ENCODE data around the gene OR1F1. TPM values are rescaled to one million over a fixed set of nuclear protein-coding genes. Genes with fewer than 3 reads are reported as not detected.
A peak's percentile ranks its signal among the peaks of the same experiment; 100 is the strongest.
"Not testable (repeated sequence)": the region's sequence is repeated elsewhere in the genome, so short reads cannot be mapped to it uniquely, and the experiment has no call there.

The OR1F1 gene
- total RNA-seq = not detected
- long read RNA-seq, donor 1 = 0 reads
- long read RNA-seq, donor 2 = 0 reads

- intact Hi-C loops (cut with DNase I) = no loop called here
- DNase-seq (ENCODE audit: low spot score) = no peak
Observed at GRCh38 chr16:3187798-3188674, at the start of gene OR1F1. Gene OR1F1, plus strand, starts transcription at chr16:3188204.

DNA sequence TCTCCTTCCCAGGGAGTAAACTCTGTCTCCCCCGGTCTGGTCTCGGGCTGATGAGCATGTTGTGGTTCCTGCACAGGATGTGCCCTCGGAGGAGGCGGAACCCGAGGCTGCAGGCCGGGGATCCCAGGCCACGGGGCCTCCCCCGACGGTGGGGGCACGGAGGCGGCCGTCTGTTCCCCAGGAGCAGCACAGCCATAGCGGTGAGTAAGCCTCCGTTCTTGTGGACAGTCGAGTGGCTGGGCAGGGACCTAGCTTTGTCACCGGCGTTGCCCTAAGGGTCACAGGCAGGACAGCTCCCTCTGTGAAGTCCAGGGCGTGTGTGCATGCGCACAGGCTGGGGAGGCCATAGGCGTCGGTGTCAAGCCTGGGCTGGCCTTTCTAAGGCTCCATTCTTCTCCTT lies 49.7 kb upstream of the OR1F1 start:
- intact Hi-C loops (cut with DNase I) = no loop called here
- DNase-seq (ENCODE audit: low spot score) = no peak

DNA sequence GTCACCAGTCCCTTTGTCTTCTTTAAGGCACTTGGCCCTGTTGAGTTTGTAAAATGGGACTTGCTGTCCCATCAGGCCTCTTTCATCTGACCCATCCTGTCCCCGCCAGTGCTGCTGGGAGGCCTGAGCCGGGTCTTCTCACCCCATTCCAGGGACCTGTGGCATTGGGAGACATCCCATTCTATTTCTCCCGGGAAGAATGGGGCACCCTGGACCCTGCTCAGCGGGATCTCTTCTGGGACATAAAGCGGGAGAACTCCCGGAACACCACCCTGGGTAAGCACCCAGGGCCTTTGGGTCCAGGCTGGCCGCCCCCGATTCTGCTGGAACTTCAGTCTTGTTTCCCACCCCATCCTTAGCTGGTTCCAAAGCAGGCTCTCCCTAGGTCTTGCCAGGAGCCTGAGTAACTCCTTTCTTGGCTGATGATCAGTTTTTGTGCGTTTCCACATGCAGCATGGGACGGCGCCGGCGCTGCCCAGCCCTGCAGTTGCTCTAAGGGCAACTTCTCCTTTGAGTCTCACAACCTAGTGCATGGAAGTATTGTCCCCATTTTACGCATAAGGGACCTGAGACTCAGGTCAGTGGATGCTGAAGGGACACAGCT lies 49.1 kb upstream of the OR1F1 start:
- intact Hi-C loops (cut with DNase I) = no loop called here
- peak; percentile 74 for DNase-seq (ENCODE audit: low spot score)

DNA sequence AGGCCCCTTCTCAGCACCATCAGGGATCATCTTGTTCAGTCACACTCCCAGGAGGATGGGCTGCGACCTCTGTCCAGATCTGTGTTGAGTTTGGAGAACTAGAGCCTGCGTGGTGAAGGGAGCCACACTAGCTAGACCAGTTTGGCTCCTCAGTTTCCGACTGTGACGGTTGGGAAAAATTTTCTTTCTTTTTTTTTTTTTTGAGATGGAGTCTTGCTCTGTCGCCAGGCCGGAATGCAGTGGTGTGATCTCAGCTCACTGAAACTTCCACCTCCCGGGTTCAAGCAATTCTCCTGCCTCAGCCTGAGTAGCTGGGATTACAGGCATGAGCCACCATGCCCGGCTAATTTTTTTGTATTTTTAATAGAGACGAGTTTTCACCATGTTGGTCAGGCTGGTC lies 48.4 kb upstream of the OR1F1 start:
- DNase-seq (ENCODE audit: low spot score); intact Hi-C loops (cut with DNase I): not testable (repeated sequence)

DNA sequence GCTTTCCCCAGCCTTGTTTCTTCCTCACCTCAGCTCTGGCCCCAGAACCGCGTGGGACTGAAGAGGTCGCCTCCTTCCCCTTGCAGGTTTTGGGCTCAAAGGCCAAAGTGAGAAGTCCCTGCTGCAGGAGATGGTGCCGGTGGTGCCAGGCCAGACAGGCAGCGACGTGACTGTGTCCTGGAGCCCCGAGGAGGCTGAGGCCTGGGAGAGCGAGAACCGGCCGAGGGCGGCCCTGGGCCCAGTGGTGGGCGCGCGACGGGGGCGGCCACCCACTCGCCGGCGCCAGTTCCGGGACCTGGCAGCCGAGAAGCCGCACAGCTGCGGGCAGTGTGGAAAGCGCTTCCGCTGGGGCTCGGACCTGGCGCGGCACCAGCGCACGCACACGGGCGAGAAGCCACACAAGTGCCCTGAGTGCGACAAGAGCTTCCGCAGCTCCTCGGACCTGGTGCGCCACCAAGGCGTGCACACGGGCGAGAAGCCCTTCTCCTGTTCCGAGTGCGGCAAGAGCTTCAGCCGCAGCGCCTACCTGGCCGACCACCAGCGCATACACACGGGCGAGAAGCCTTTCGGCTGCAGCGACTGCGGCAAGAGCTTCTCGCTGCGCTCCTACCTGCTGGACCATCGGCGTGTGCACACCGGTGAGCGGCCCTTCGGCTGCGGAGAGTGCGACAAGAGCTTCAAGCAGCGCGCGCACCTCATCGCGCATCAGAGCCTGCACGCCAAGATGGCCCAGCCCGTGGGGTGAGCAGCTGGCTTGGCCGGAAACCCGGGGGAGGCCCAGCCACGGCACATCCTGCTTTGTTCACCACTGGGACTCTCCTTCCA lies 47.2 kb upstream of the OR1F1 start:
- intact Hi-C loops (cut with DNase I) = loop anchor here in 1 of 2 donors (5.0 kb wide), 1 partner anchor 329 kb away; no protein-coding TSS in a partner anchor
- no peak for DNase-seq (ENCODE audit: low spot score)

DNA sequence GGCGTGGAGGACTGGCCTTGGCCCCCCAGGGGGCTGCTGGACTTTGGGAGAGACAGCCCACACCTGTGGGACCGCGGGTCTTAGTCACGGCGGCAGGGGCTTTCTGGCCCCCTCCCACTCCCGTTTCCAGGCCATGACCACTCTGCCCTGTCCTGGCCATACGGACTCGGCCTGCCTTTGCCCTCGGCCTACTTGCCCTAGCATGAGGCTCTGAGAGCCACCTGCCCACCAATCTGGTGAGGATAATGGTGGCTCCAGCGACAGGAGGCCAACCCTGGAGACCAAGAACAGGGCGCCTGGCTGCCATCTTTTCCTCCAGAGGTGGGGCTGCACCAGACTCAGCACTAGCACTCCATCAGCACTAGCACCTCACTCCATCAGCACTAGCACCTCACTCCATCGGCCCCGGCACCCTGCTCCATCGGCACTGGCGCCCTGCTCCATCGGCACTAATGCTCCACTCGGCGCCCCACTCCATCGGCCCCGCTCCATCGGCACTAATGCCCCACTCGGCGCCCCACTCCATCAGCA lies 46.2 kb upstream of the OR1F1 start:
- peak; percentile 70 for DNase-seq (ENCODE audit: low spot score)
- intact Hi-C loops (cut with DNase I) = loop anchor here in 1 of 2 donors (5.0 kb wide), 1 partner anchor 330 kb away; no protein-coding TSS in a partner anchor

DNA sequence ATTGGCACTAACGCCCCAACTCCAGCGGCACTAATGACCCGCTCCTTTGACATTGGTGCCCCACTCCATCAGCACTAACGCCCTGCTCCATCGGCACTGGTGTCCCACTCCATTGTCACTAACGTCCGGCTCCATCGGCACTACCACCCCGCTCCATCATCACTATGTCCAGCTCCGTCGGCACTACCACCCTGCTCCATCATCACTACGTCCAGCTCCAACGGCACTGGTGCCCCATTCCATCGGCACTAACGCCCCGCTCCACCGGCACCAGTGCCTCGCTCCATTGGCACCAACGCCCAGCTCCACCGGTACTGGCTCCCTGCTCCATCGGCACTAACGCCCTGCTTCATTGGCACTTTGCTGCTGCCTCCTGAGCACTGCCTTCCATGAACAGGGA lies 45.7 kb upstream of the OR1F1 start:
- peak; percentile 81 for DNase-seq (ENCODE audit: low spot score)
- intact Hi-C loops (cut with DNase I) = loop anchor here in 1 of 2 donors (5.0 kb wide), 1 partner anchor 330 kb away; no protein-coding TSS in a partner anchor

- intact Hi-C loops (cut with DNase I) = loop anchor here in 1 of 2 donors (5.0 kb wide), 1 partner anchor 330 kb away; no protein-coding TSS in a partner anchor
- peak; percentile 80 for DNase-seq (ENCODE audit: low spot score)
Observed at GRCh38 chr16:3142770-3143169, 45.2 kb upstream of the OR1F1 start.

DNA sequence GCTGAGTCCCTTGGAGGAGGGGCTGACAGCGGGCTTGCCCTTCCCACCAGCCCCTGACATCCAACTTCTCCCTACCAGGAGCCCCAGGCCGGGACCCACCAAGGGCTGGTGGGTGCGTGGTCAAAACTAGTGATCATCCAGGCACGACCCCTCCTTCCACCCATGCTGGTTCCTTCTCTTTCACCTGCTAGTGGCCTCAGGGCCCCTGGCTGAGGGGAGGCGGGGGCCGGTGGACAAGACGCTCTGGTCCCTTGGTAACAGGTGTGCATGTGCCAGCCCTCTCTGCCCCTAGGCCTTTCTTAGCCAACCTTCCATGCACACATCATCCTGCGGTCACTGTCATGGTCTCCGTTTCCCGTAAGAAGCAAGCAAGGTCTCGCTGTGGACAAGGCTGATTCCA lies 44.8 kb upstream of the OR1F1 start:
- DNase-seq (ENCODE audit: low spot score) = peak; percentile 74
- intact Hi-C loops (cut with DNase I) = loop anchor here in 1 of 2 donors (5.0 kb wide), 1 partner anchor 331 kb away; no protein-coding TSS in a partner anchor

DNA sequence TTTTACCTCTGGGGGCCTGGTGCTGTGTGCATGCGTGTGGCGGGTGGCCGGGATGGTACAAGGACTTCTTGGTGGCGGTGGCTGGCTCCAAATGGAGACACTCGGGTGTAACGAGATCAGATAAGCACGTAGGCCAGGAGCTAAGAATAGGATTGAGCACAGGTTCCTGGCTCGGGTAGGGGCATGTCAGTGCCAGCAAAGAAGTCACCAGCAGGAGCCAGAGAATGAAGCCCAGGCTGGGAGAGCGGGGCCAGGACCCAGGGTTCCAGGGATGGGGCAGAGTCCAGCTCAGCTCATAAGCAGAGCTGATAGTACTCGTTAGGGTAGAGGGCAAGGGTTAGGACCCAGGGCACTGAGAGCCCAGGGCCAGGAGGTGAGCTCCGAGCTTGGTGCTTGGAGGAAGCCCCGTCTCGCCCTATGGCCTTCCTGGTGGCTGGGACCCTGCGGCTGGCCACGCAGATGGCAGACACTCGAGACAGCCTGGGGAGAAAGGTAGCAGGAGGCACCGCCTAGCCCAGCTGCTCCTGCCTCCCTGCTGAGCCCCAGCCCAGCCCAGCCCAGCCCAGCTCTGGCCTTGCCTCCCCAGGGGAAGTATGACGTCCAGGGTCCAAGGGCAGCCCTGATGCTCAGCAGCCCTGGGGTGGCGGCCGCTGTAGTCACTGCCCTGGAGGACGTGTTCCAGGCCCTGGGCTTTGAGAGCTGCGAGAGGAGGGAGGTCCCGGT lies 44.2 kb upstream of the OR1F1 start:
- peak; percentile 82 for DNase-seq (ENCODE audit: low spot score)
- intact Hi-C loops (cut with DNase I) = loop anchor here in 1 of 2 donors (5.0 kb wide), 1 partner anchor 331 kb away; no protein-coding TSS in a partner anchor

- intact Hi-C loops (cut with DNase I) = loop anchor here in 1 of 2 donors (5.0 kb wide), 1 partner anchor 332 kb away; no protein-coding TSS in a partner anchor
Observed at GRCh38 chr16:3144321-3144983, 43.6 kb upstream of the OR1F1 start.

GRCh38 chr16:3145151-3145550 lies 42.9 kb upstream of the OR1F1 start:
- no peak for DNase-seq (ENCODE audit: low spot score)
- intact Hi-C loops (cut with DNase I) = no loop called here

More at GRCh38 chr16:3144321-3144983, 43.6 kb upstream of the OR1F1 start:
- DNase-seq (ENCODE audit: low spot score) = peak; percentile 67

DNA sequence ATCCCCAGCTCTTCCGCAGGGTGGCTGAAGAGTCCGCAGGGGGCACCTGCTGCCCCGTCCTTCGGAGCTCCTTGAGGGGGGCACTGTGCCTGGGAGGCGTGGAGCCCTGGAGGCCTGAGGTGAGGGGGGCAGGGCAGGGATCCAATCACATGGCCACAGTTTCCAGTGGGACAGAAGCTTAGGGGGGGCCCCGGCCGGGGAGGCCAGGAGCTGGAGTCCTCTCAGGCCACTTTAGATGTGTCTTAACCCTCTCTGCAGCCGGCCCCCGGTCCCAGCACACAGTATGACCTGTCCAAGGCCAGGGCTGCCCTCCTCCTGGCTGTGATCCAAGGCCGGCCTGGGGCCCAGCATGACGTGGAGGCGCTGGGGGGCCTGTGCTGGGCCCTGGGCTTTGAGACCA lies 42.3 kb upstream of the OR1F1 start:
- intact Hi-C loops (cut with DNase I) = no loop called here
- peak; percentile 79 for DNase-seq (ENCODE audit: low spot score)

DNA sequence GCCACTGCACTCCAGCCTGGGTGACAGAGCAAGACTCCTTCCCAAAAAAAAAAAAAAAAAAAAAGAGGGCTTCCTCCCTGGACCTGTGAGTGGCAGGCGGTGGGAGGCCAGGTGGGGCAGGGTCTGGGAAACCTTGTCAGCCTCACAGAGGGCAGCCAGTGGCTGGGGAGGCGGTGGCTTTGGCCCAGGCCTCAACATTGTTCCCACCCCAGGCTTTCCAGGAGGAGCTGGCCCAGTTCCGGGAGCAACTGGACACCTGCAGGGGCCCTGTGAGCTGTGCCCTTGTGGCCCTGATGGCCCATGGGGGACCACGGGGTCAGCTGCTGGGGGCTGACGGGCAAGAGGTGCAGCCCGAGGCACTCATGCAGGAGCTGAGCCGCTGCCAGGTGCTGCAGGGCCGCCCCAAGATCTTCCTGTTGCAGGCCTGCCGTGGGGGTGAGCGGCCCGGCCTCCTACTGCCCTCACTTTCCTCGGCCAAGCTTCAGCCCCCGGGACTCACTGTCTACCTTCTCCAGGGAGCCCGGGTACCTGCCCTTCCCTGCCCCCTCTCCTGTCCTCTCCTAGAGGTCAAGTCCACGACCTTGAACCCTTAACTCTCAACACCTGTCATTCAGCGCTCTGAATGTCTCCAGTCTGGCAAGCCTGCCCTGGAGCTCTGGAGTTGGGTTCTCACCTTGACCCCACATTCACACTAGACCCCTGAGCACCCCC lies 40.8 kb upstream of the OR1F1 start:
- intact Hi-C loops (cut with DNase I) = no loop called here
- DNase-seq (ENCODE audit: low spot score) = peak; percentile 79

DNA sequence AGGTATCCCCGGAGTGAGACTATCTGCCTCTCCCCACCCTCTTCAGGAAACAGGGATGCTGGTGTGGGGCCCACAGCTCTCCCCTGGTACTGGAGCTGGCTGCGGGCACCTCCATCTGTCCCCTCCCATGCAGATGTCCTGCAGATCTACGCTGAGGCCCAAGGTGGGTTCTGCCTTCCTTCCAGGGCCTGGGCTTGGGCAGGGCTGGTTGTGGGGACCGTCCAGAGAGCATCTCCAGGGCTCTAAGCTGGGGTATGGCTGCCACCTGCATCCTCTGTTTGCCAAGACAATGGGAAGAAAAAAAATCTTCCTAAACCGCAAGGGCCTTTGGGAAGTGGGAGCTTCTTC lies 40.3 kb upstream of the OR1F1 start:
- intact Hi-C loops (cut with DNase I) = loop anchor here in 1 of 2 donors (1.0 kb wide), 1 partner anchor 36 kb away; no protein-coding TSS in a partner anchor
- peak; percentile 54 for DNase-seq (ENCODE audit: low spot score)

- intact Hi-C loops (cut with DNase I) = loop anchor here in 1 of 2 donors (1.0 kb wide), 1 partner anchor 35 kb away; no protein-coding TSS in a partner anchor
- peak; percentile 69 for DNase-seq (ENCODE audit: low spot score)
Observed at GRCh38 chr16:3148256-3149192, 39.5 kb upstream of the OR1F1 start.

All from posterior vena cava (tissue), 2 donors.